A549 (cell line): ENCODE data around the gene FRMD8. TPM values are rescaled to one million over a fixed set of nuclear protein-coding genes. Genes with fewer than 3 reads are reported as not detected.

ENCODE experiments used
- ATAC-seq, 2 experiments: fragments of 200-7000 bp in 1 of 2; fragments of >200 bp in 1 of 2; cut with Nextera tagmentation in 1 of 2; cut with Tn5 transposase in 1 of 2; 3 replicates each; pipeline versions ENCODE4 v1.8.0 to v1.9.1; 2018 to 2020; ENCODE audit warnings: mild to moderate bottlenecking in 1 of 2, moderate library complexity in 1 of 2
- CTCF ChIA-PET: fragments of 300-600 bp; sonication (Branson Sonifier 250); formaldehyde crosslinking; extraction: SDS; loops from one replicate; lab custom pipeline; 2021; ENCODE audit warnings: antibody characterized with exemption, inconsistent platforms; lab: Yijun Ruan, JAX
- POLR2A ChIA-PET: fragments of 350-600 bp; formaldehyde crosslinking; extraction: SDS; loops from one replicate; lab custom pipeline; 2021; ENCODE audit warnings: antibody characterized with exemption, inconsistent platforms; lab: Yijun Ruan, JAX
- DNase-seq, 2 experiments: peaks; one replicate each; pipeline versions ENCODE4 v3.0.0 to v3.0.0-alpha.2; 2011 to 2016; ENCODE audit warnings: low read depth in 1 of 2, low spot score in 1 of 2
- FAIRE-seq: peaks from 2 replicates; lab custom pipeline; 2011; peaks lifted over from hg19 to GRCh38; lab: Jason Lieb, UNC
- H3K27ac ChIP-seq, 2 experiments: fragments of >200 bp; sonication (Bioruptor Twin); formaldehyde crosslinking; 3 replicates each; pipeline ENCODE4 v1.5.1; 2016 to 2017
- H3K4me1 ChIP-seq: fragments of >200 bp; sonication (Bioruptor Twin); formaldehyde crosslinking; 3 replicates; pipeline ENCODE4 v1.6.1; 2016
- H3K4me2 ChIP-seq: fragments of >200 bp; sonication (Bioruptor Twin); formaldehyde crosslinking; 3 replicates; pipeline ENCODE4 v1.6.1; 2016
- H3K4me3 ChIP-seq: fragments of >200 bp; sonication (Bioruptor Twin); formaldehyde crosslinking; 3 replicates; pipeline ENCODE4 v1.5.1; 2016
- H3K9me3 ChIP-seq: fragments of >200 bp; sonication (Bioruptor Twin); formaldehyde crosslinking; 3 replicates; pipeline ENCODE4 v1.6.1; 2016
- BCL3 ChIP-seq: fragments of >200 bp; sonication (Bioruptor Twin); formaldehyde crosslinking; IDR thresholded peaks from 3 replicates; pipeline ENCODE4 v1.6.1; 2016
- BHLHE40 ChIP-seq: IDR thresholded peaks from 2 replicates; pipeline ENCODE4 v1.6.1; 2012; ENCODE audit warnings: low read depth, low read length, inconsistent platforms
- CBX2 ChIP-seq: fragments of 200-600 bp; sonication (generic); IDR thresholded peaks from 2 replicates; pipeline ENCODE4 v1.6.1; 2016; ENCODE audit warnings: low read depth, mild to moderate bottlenecking, borderline replicate concordance
- CBX8 ChIP-seq: fragments of 200-600 bp; sonication (generic); IDR thresholded peaks from 2 replicates; pipeline ENCODE4 v1.6.1; 2016
- CEBPB ChIP-seq, 2 experiments: fragments of >200 bp in 1 of 2; sonication (Bioruptor Twin) in 1 of 2; formaldehyde crosslinking in 1 of 2; IDR thresholded peaks; 2 replicates each; pipeline ENCODE4 v1.6.1; 2012 to 2016
- EHF ChIP-seq: fragments of 250-450 bp; sonication (Bioruptor Pico); IDR thresholded peaks from 2 replicates; pipeline ENCODE4 v1.5.0; 2020; ENCODE audit warnings: mild to moderate bottlenecking
- FOSL2 ChIP-seq, 2 experiments: fragments of 450-650 bp in 1 of 2; fragments of >200 bp in 1 of 2; sonication (Bioruptor Twin) in 1 of 2; formaldehyde crosslinking; IDR thresholded peaks; 2 replicates each; pipeline versions ENCODE4 v1.5.0 to v1.6.1; 2016 to 2020; ENCODE audit warnings: mild to moderate bottlenecking in 1 of 2, moderate library complexity in 1 of 2
- HDAC2 ChIP-seq: fragments of 200-600 bp; sonication (generic); IDR thresholded peaks from 2 replicates; pipeline ENCODE4 v1.6.1; 2016
- HOXA7 ChIP-seq: fragments of 250-450 bp; sonication (Bioruptor Pico); IDR thresholded peaks from 2 replicates; pipeline ENCODE4 v1.5.0; 2020; ENCODE audit warnings: mild to moderate bottlenecking, moderate library complexity
- HOXB13 ChIP-seq: fragments of 250-450 bp; sonication (Bioruptor Pico); IDR thresholded peaks from 2 replicates; pipeline ENCODE4 v1.5.0; 2020; ENCODE audit warnings: low read depth, mild to moderate bottlenecking, moderate library complexity
- KDM5A ChIP-seq: fragments of 200-600 bp; sonication (generic); IDR thresholded peaks from 2 replicates; pipeline ENCODE4 v1.6.1; 2016; ENCODE audit warnings: antibody characterized with exemption, mild to moderate bottlenecking
- MAZ ChIP-seq: fragments of 150-350 bp; IDR thresholded peaks from 2 replicates; pipeline ENCODE4 v1.6.1; 2014; ENCODE audit warnings: antibody characterized with exemption, low read depth, low read length, borderline replicate concordance
- MYC ChIP-seq: IDR thresholded peaks from 2 replicates; pipeline ENCODE4 v1.6.1; 2012; ENCODE audit warnings: mild to moderate bottlenecking, inconsistent platforms, low read length, improper control_type of control experiment, borderline replicate concordance
- NPAS2 ChIP-seq: fragments of 250-450 bp; sonication (Bioruptor Pico); IDR thresholded peaks from 2 replicates; pipeline ENCODE4 v1.8.0; 2022; ENCODE audit warnings: mild to moderate bottlenecking, moderate library complexity, borderline replicate concordance
- PHF8 ChIP-seq: fragments of 200-600 bp; sonication (generic); IDR thresholded peaks from 2 replicates; pipeline ENCODE4 v1.6.1; 2016; ENCODE audit warnings: low read depth, mild to moderate bottlenecking, antibody characterized with exemption, moderate library complexity, borderline replicate concordance
- POLR2AphosphoS2 ChIP-seq: conservative IDR thresholded peaks from 2 replicates; pipeline ENCODE4 v1.6.1; 2012; ENCODE audit warnings: low read length, improper control_type of control experiment, inconsistent platforms
- RAD21 ChIP-seq, 2 experiments: fragments of >200 bp in 1 of 2; sonication (Bioruptor Twin) in 1 of 2; formaldehyde crosslinking in 1 of 2; IDR thresholded peaks in 1 of 2; conservative IDR thresholded peaks in 1 of 2; 2 replicates in 1 of 2; 3 replicates in 1 of 2; pipeline ENCODE4 v1.6.1; 2012 to 2018; ENCODE audit warnings: inconsistent platforms in 1 of 2
- RARB ChIP-seq: fragments of 250-450 bp; sonication (Bioruptor Pico); IDR thresholded peaks from 2 replicates; pipeline ENCODE4 v1.8.0; 2021; ENCODE audit warnings: mild to moderate bottlenecking, moderate library complexity
- SMC3 ChIP-seq: fragments of >200 bp; sonication (Bioruptor Twin); formaldehyde crosslinking; IDR thresholded peaks from 3 replicates; pipeline ENCODE4 v1.6.1; 2018; ENCODE audit warnings: inconsistent platforms
- SREBF2 ChIP-seq: fragments of 450-650 bp; IDR thresholded peaks from 2 replicates; pipeline ENCODE4 v1.6.1; 2014; ENCODE audit warnings: mild to moderate bottlenecking, moderate library complexity
- TFCP2L1 ChIP-seq: fragments of 250-450 bp; sonication (Bioruptor Pico); IDR thresholded peaks from 2 replicates; pipeline ENCODE4 v1.5.0; 2021; ENCODE audit warnings: mild to moderate bottlenecking
- USF2 ChIP-seq: fragments of 450-650 bp; IDR thresholded peaks from 2 replicates; pipeline ENCODE4 v1.6.1; 2014; ENCODE audit warnings: antibody characterized with exemption
- ZC3H11A ChIP-seq: fragments of 450-650 bp; IDR thresholded peaks from 2 replicates; pipeline ENCODE4 v1.6.1; 2014; ENCODE audit warnings: antibody characterized with exemption, mild to moderate bottlenecking
- ZFP36 ChIP-seq: fragments of 450-650 bp; IDR thresholded peaks from 2 replicates; pipeline ENCODE4 v1.6.1; 2014; ENCODE audit warnings: borderline replicate concordance; ENCODE audit not compliant: partially characterized antibody
- ZNF302 ChIP-seq: fragments of 250-450 bp; sonication (Bioruptor Pico); IDR thresholded peaks from 2 replicates; pipeline ENCODE4 v1.9.0; 2021; ENCODE audit warnings: inconsistent platforms, mild to moderate bottlenecking, moderate library complexity
- WGBS: methylation state at CpG from one replicate; pipeline ENCODE4 v1.1.6; 2017; ENCODE audit errors: missing lambda C conversion rate; 5-methylcytosine and 5-hydroxymethylcytosine counted together
- polyA plus RNA-seq, 4 experiments: library from polyadenylated mRNA; depleted of rRNA in 3 of 4; stranded (reverse); fragments of >200 nt; fragmentation: RNase III in 1 of 4; extraction: RNeasy Plus Mini Kit Qiagen cat#74134 plus additional on column Dnase treatment in 1 of 4; gene quantifications; 2 replicates in 3 of 4; 3 replicates in 1 of 4; pipeline ENCODE4 v1.2.3, GENCODE V29; 2011 to 2017
- TF ChIP-seq, protein P1 (sequence below): fragments of 250-450 bp; sonication (Bioruptor Pico); IDR thresholded peaks from 2 replicates; pipeline ENCODE4 v1.5.0; 2021; ENCODE audit warnings: mild to moderate bottlenecking, moderate library complexity, borderline replicate concordance
- TF ChIP-seq, protein P2 (sequence below): fragments of 200-600 bp; sonication (generic); IDR thresholded peaks from 2 replicates; pipeline ENCODE4 v1.6.1; 2016; ENCODE audit warnings: antibody characterized with exemption, mild to moderate bottlenecking, moderate library complexity
- TF ChIP-seq, protein P3 (sequence below): fragments of >200 bp; sonication (Bioruptor Twin); formaldehyde crosslinking; IDR thresholded peaks from 2 replicates; pipeline ENCODE4 v1.6.1; 2016
- TF ChIP-seq, protein P4 (sequence below): fragments of >200 bp; sonication (Bioruptor Twin); formaldehyde crosslinking; IDR thresholded peaks from 3 replicates; pipeline ENCODE4 v1.5.1; 2016

The FRMD8 gene
- polyA plus RNA-seq, 2 of the 4 experiments (the other 2 are of a cell fraction): 12.9 to 20.0 TPM

- CTCF ChIA-PET: interaction anchor here (0.9 to 1.0 kb wide), 2 partner anchors 9 to 146 kb away, joined by 3 to 4 read pairs; partner anchors contain the start of gene FAM89B
- peak overlapping the region; percentile 97 to 100 for H3K27ac ChIP-seq
- no peaks in the 10 kb centered on the region for H3K9me3 ChIP-seq
- peak in 1 of 2 experiments; percentile 80 for DNase-seq
- peak overlapping the region; percentile 89 for H3K4me2 ChIP-seq
- 2% methylated on average over 10 of the region's 10 CpGs for WGBS
- peaks cover 27% of the 10 kb centered on the region; the same call in 2 of the 3 replicates for H3K4me1 ChIP-seq
- H3K4me3 ChIP-seq: peak overlapping the region; percentile 95
- POLR2A ChIA-PET: interaction anchor here (1.0 to 17.5 kb wide), 3 partner anchors 9 to 77 kb away, joined by 4 to 756 read pairs (median 131); partner anchors contain the start of genes MALAT1 and NEAT1
- ATAC-seq: peak; percentile 14 to 20
- FAIRE-seq: no peak
- TF ChIP-seq SREBF2 (no peak), MAZ (peak; percentile 8; the same call in 1 of the 2 replicates), ZC3H11A (no peak), CBX8 (no peak), RAD21 (conservative IDR thresholded peaks at IDR 0.05 in 1 of 2, IDR thresholded peaks at IDR 0.05 in 1 of 2) (no peak), ZFP36 (peak; percentile 8), HOXA7 (peak; percentile 99), BCL3 (peak; percentile 59; the same call in 2 of the 3 replicates), TFCP2L1 (CRISPR knock-in tag) (peak; percentile 96), POLR2AphosphoS2 (peak; percentile 99), HOXB13 (CRISPR knock-in tag) (no peak), HDAC2 (no peak), PHF8 (no peak), MYC (peak; percentile 48), EHF (CRISPR knock-in tag) (peak; percentile 24), ZNF302 (CRISPR knock-in tag) (no peak), CBX2 (no peak), BHLHE40 (0 out of 2 replicates have a peak, but pooled peaks have one; percentile 41), KDM5A (no peak), FOSL2 (IDR thresholded peaks at IDR 0.05) (no peak), FOSL2 (CRISPR knock-in tag; IDR thresholded peaks at IDR 0.05) (no peak; the same call in 1 of the 2 replicates), USF2 (peak; percentile 14), SMC3 (no peak), CEBPB (IDR thresholded peaks at IDR 0.05) (no peak), NPAS2 (CRISPR knock-in tag) (peak; percentile 27; the same call in 1 of the 2 replicates), RARB (CRISPR knock-in tag) (peak; percentile 96)
- TF ChIP-seq, protein P1, sequence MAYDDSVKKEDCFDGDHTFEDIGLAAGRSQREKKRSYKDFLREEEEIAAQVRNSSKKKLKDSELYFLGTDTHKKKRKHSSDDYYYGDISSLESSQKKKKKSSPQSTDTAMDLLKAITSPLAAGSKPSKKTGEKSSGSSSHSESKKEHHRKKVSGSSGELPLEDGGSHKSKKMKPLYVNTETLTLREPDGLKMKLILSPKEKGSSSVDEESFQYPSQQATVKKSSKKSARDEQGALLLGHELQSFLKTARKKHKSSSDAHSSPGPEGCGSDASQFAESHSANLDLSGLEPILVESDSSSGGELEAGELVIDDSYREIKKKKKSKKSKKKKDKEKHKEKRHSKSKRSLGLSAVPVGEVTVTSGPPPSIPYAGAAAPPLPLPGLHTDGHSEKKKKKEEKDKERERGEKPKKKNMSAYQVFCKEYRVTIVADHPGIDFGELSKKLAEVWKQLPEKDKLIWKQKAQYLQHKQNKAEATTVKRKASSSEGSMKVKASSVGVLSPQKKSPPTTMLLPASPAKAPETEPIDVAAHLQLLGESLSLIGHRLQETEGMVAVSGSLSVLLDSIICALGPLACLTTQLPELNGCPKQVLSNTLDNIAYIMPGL (CRISPR knock-in tag): peak; percentile 97
- TF ChIP-seq, protein P2, sequence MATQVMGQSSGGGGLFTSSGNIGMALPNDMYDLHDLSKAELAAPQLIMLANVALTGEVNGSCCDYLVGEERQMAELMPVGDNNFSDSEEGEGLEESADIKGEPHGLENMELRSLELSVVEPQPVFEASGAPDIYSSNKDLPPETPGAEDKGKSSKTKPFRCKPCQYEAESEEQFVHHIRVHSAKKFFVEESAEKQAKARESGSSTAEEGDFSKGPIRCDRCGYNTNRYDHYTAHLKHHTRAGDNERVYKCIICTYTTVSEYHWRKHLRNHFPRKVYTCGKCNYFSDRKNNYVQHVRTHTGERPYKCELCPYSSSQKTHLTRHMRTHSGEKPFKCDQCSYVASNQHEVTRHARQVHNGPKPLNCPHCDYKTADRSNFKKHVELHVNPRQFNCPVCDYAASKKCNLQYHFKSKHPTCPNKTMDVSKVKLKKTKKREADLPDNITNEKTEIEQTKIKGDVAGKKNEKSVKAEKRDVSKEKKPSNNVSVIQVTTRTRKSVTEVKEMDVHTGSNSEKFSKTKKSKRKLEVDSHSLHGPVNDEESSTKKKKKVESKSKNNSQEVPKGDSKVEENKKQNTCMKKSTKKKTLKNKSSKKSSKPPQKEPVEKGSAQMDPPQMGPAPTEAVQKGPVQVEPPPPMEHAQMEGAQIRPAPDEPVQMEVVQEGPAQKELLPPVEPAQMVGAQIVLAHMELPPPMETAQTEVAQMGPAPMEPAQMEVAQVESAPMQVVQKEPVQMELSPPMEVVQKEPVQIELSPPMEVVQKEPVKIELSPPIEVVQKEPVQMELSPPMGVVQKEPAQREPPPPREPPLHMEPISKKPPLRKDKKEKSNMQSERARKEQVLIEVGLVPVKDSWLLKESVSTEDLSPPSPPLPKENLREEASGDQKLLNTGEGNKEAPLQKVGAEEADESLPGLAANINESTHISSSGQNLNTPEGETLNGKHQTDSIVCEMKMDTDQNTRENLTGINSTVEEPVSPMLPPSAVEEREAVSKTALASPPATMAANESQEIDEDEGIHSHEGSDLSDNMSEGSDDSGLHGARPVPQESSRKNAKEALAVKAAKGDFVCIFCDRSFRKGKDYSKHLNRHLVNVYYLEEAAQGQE: peak; percentile 54
- TF ChIP-seq, protein P3, sequence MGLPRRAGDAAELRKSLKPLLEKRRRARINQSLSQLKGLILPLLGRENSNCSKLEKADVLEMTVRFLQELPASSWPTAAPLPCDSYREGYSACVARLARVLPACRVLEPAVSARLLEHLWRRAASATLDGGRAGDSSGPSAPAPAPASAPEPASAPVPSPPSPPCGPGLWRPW: no peak
- TF ChIP-seq, protein P4, sequence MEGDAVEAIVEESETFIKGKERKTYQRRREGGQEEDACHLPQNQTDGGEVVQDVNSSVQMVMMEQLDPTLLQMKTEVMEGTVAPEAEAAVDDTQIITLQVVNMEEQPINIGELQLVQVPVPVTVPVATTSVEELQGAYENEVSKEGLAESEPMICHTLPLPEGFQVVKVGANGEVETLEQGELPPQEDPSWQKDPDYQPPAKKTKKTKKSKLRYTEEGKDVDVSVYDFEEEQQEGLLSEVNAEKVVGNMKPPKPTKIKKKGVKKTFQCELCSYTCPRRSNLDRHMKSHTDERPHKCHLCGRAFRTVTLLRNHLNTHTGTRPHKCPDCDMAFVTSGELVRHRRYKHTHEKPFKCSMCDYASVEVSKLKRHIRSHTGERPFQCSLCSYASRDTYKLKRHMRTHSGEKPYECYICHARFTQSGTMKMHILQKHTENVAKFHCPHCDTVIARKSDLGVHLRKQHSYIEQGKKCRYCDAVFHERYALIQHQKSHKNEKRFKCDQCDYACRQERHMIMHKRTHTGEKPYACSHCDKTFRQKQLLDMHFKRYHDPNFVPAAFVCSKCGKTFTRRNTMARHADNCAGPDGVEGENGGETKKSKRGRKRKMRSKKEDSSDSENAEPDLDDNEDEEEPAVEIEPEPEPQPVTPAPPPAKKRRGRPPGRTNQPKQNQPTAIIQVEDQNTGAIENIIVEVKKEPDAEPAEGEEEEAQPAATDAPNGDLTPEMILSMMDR: no peak
Observed at GRCh38 chr11:65426839-65427690, 40.6 kb downstream of the FRMD8 start.
